GM23338 (cell line): Measurements from ENCODE around the gene GAN.

ENCODE experiments used
- CREB1 ChIP-seq: fragments of 250-450 bp; sonication (Bioruptor Pico); IDR thresholded peaks from 2 replicates; pipeline ENCODE4 v1.5.0; 2020; ENCODE audit warnings: low read depth, mild to moderate bottlenecking, moderate library complexity
- EZH2 ChIP-seq: fragments of 200-600 bp; sonication (generic); IDR thresholded peaks from one replicate; pipeline ENCODE4 v1.8.0; 2017; ENCODE audit warnings: antibody characterized with exemption, mild to moderate bottlenecking, low read depth; ENCODE audit not compliant: unreplicated experiment
- EZH2phosphoT487 ChIP-seq: fragments of 200-600 bp; sonication (generic); IDR thresholded peaks from one replicate; pipeline ENCODE4 v1.8.1; 2018; ENCODE audit warnings: antibody characterized with exemption; ENCODE audit not compliant: unreplicated experiment
- JUNB ChIP-seq: IDR thresholded peaks from one replicate; pipeline ENCODE4 v1.6.1; 2016; ENCODE audit warnings: antibody characterized with exemption; ENCODE audit not compliant: unreplicated experiment
- NANOG ChIP-seq: IDR thresholded peaks from 2 replicates; pipeline ENCODE4 v1.6.1; 2016; ENCODE audit warnings: antibody characterized with exemption, borderline replicate concordance
- POLR2AphosphoS5 ChIP-seq: IDR thresholded peaks from 2 replicates; pipeline ENCODE4 v1.6.1; 2016; ENCODE audit warnings: antibody characterized with exemption, low read depth
- STAT1 ChIP-seq: IDR thresholded peaks from one replicate; pipeline ENCODE4 v1.6.1; 2016; ENCODE audit warnings: antibody characterized with exemption; ENCODE audit not compliant: unreplicated experiment
- ZNF331 ChIP-seq: fragments of 250-450 bp; sonication (Bioruptor Pico); IDR thresholded peaks from 2 replicates; pipeline ENCODE4 v1.5.0; 2020; ENCODE audit warnings: low read depth, mild to moderate bottlenecking, moderate library complexity
- TF ChIP-seq, protein P1 (sequence below): IDR thresholded peaks from 2 replicates; pipeline ENCODE4 v1.6.1; 2016; ENCODE audit warnings: antibody characterized with exemption
- TF ChIP-seq, protein P2 (sequence below), 2 experiments: fragments of 200-600 bp in 1 of 2; sonication (generic) in 1 of 2; conservative IDR thresholded peaks; 2 replicates each; pipeline versions ENCODE4 v1.5.1 to v1.6.1; 2016 to 2017; ENCODE audit warnings: antibody characterized with exemption in 2 of 2, low read depth in 2 of 2, mild to moderate bottlenecking in 2 of 2, moderate library complexity in 1 of 2
- TF ChIP-seq, protein P3 (sequence below): IDR thresholded peaks from one replicate; pipeline ENCODE4 v1.6.1; 2018; ENCODE audit warnings: antibody characterized with exemption; ENCODE audit not compliant: unreplicated experiment
- TF ChIP-seq, protein P4 (sequence below): fragments of 250-450 bp; sonication (Bioruptor Pico); IDR thresholded peaks from 2 replicates; pipeline ENCODE4 v1.5.0; 2020; ENCODE audit warnings: mild to moderate bottlenecking, moderate library complexity

DNA sequence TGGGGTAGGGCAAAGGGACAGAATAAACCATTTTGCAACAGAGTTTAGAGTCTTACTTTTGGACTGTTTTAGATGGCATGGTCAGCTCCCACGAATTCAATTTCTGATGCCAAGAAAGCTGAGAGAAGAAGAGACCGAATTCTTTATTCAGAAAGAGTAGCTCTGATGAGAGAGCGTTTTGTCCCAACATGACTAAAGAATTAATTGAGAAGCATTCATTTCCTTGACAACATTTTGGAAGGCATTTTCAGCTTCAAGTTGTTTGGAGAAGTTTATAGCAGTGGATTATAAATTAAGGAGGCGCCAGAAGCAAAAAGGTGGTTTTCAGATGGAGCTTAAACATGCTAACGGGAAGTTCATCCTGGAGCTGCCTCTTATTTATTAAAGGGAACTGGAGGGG is 12.2 kb downstream of the GAN start:
- TF ChIP-seq, protein P1, sequence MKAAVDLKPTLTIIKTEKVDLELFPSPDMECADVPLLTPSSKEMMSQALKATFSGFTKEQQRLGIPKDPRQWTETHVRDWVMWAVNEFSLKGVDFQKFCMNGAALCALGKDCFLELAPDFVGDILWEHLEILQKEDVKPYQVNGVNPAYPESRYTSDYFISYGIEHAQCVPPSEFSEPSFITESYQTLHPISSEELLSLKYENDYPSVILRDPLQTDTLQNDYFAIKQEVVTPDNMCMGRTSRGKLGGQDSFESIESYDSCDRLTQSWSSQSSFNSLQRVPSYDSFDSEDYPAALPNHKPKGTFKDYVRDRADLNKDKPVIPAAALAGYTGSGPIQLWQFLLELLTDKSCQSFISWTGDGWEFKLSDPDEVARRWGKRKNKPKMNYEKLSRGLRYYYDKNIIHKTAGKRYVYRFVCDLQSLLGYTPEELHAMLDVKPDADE = no peak
- TF ChIP-seq, protein P2, sequence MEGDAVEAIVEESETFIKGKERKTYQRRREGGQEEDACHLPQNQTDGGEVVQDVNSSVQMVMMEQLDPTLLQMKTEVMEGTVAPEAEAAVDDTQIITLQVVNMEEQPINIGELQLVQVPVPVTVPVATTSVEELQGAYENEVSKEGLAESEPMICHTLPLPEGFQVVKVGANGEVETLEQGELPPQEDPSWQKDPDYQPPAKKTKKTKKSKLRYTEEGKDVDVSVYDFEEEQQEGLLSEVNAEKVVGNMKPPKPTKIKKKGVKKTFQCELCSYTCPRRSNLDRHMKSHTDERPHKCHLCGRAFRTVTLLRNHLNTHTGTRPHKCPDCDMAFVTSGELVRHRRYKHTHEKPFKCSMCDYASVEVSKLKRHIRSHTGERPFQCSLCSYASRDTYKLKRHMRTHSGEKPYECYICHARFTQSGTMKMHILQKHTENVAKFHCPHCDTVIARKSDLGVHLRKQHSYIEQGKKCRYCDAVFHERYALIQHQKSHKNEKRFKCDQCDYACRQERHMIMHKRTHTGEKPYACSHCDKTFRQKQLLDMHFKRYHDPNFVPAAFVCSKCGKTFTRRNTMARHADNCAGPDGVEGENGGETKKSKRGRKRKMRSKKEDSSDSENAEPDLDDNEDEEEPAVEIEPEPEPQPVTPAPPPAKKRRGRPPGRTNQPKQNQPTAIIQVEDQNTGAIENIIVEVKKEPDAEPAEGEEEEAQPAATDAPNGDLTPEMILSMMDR (conservative IDR thresholded peaks at IDR 0.05; ENCODE audit: low read depth in 2 of 2) = no peak
- TF ChIP-seq, protein P3, sequence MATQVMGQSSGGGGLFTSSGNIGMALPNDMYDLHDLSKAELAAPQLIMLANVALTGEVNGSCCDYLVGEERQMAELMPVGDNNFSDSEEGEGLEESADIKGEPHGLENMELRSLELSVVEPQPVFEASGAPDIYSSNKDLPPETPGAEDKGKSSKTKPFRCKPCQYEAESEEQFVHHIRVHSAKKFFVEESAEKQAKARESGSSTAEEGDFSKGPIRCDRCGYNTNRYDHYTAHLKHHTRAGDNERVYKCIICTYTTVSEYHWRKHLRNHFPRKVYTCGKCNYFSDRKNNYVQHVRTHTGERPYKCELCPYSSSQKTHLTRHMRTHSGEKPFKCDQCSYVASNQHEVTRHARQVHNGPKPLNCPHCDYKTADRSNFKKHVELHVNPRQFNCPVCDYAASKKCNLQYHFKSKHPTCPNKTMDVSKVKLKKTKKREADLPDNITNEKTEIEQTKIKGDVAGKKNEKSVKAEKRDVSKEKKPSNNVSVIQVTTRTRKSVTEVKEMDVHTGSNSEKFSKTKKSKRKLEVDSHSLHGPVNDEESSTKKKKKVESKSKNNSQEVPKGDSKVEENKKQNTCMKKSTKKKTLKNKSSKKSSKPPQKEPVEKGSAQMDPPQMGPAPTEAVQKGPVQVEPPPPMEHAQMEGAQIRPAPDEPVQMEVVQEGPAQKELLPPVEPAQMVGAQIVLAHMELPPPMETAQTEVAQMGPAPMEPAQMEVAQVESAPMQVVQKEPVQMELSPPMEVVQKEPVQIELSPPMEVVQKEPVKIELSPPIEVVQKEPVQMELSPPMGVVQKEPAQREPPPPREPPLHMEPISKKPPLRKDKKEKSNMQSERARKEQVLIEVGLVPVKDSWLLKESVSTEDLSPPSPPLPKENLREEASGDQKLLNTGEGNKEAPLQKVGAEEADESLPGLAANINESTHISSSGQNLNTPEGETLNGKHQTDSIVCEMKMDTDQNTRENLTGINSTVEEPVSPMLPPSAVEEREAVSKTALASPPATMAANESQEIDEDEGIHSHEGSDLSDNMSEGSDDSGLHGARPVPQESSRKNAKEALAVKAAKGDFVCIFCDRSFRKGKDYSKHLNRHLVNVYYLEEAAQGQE = no peak
- TF ChIP-seq EZH2 (no peak), POLR2AphosphoS5 (no peak), EZH2phosphoT487 (no peak), JUNB (no peak), CREB1 (CRISPR knock-in tag) (no peak), STAT1 (no peak), NANOG (no peak), ZNF331 (CRISPR knock-in tag) (no peak)
- TF ChIP-seq, protein P4, sequence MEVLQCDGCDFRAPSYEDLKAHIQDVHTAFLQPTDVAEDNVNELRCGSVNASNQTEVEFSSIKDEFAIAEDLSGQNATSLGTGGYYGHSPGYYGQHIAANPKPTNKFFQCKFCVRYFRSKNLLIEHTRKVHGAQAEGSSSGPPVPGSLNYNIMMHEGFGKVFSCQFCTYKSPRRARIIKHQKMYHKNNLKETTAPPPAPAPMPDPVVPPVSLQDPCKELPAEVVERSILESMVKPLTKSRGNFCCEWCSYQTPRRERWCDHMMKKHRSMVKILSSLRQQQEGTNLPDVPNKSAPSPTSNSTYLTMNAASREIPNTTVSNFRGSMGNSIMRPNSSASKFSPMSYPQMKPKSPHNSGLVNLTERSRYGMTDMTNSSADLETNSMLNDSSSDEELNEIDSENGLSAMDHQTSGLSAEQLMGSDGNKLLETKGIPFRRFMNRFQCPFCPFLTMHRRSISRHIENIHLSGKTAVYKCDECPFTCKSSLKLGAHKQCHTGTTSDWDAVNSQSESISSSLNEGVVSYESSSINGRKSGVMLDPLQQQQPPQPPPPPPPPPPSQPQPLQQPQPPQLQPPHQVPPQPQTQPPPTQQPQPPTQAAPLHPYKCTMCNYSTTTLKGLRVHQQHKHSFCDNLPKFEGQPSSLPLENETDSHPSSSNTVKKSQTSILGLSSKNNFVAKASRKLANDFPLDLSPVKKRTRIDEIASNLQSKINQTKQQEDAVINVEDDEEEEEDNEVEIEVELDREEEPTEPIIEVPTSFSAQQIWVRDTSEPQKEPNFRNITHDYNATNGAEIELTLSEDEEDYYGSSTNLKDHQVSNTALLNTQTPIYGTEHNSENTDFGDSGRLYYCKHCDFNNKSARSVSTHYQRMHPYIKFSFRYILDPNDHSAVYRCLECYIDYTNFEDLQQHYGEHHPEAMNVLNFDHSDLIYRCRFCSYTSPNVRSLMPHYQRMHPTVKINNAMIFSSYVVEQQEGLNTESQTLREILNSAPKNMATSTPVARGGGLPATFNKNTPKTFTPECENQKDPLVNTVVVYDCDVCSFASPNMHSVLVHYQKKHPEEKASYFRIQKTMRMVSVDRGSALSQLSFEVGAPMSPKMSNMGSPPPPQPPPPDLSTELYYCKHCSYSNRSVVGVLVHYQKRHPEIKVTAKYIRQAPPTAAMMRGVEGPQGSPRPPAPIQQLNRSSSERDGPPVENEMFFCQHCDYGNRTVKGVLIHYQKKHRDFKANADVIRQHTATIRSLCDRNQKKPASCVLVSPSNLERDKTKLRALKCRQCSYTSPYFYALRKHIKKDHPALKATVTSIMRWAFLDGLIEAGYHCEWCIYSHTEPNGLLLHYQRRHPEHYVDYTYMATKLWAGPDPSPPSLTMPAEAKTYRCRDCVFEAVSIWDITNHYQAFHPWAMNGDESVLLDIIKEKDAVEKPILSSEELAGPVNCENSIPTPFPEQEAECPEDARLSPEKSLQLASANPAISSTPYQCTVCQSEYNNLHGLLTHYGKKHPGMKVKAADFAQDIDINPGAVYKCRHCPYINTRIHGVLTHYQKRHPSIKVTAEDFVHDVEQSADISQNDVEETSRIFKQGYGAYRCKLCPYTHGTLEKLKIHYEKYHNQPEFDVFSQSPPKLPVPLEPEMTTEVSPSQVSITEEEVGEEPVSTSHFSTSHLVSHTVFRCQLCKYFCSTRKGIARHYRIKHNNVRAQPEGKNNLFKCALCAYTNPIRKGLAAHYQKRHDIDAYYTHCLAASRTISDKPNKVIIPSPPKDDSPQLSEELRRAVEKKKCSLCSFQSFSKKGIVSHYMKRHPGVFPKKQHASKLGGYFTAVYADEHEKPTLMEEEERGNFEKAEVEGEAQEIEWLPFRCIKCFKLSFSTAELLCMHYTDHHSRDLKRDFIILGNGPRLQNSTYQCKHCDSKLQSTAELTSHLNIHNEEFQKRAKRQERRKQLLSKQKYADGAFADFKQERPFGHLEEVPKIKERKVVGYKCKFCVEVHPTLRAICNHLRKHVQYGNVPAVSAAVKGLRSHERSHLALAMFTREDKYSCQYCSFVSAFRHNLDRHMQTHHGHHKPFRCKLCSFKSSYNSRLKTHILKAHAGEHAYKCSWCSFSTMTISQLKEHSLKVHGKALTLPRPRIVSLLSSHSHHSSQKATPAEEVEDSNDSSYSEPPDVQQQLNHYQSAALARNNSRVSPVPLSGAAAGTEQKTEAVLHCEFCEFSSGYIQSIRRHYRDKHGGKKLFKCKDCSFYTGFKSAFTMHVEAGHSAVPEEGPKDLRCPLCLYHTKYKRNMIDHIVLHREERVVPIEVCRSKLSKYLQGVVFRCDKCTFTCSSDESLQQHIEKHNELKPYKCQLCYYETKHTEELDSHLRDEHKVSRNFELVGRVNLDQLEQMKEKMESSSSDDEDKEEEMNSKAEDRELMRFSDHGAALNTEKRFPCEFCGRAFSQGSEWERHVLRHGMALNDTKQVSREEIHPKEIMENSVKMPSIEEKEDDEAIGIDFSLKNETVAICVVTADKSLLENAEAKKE (CRISPR knock-in tag) = no peak
